Measurements from ENCODE around the gene RUFY2. TPM values are rescaled to one million over a fixed set of nuclear protein-coding genes. Genes with fewer than 3 reads are reported as not detected.

RUFY2 gene
- total RNA-seq, 1 donor: 35.5 TPM

DNA sequence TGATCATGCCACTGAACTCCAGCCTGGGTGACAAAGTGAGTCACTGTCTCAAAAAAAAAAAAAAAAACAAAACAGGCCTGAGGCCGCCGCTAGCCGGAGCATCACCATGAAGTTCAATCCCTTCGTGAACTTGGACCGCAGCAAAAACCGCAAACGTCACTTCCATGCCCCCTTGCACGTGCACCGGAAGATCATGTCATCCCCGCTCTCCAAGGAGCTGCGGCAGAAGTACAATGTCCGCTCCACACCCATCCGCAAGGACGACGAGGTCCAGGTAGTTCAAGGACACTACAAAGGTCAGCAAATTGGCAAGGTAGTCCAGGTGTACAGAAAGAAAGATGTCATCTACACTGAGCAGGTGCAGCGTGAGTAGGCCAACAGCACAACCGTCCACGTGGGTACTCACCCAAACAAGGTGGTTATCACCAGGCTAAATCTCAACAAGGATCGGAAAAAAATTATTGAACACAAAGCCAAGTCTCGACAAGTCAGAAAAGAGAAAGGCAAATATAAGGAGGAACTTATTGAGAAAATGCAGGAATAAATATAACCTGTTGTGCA lies 17.5 kb upstream of the RUFY2 start:
- H3K4me2 ChIP-seq (ENCODE audit: insufficient read depth, low read length): no peak overlapping the region
- TF ChIP-seq CTCF (IDR thresholded peaks at IDR 0.05; ENCODE audit: extremely low read depth, low read depth, low read length): no peak
- no peaks in the 10 kb centered on the region for H3K9me3 ChIP-seq (ENCODE audit: low read depth, low read length)
- peaks cover 8% of the 10 kb centered on the region for H3K36me3 ChIP-seq (ENCODE audit: insufficient read depth, low read length)
- H4K20me1 ChIP-seq (ENCODE audit: insufficient read depth, low read length): no peaks in the 10 kb centered on the region
- no peaks in the 10 kb centered on the region for H3K79me2 ChIP-seq (ENCODE audit: insufficient read depth, low read length)
- H3K4me1 ChIP-seq (ENCODE audit: insufficient read depth, low read length): no peaks in the 10 kb centered on the region
- no peaks in the 10 kb centered on the region for H3K27me3 ChIP-seq (ENCODE audit: insufficient read depth, low read length)
- H2AFZ ChIP-seq (ENCODE audit: low read length): no peak overlapping the region
- H3K4me3 ChIP-seq (ENCODE audit: insufficient read depth, low read length): no peak overlapping the region
- no peak overlapping the region for H3K27ac ChIP-seq (ENCODE audit: low read depth, low read length)
- no peak for DNase-seq (ENCODE audit: insufficient read length, low spot score, missing footprints)

- H3K27me3 ChIP-seq (ENCODE audit: insufficient read depth, low read length): no peaks in the 10 kb centered on the region
- H3K4me3 ChIP-seq (ENCODE audit: insufficient read depth, low read length): no peak overlapping the region
- no peaks in the 10 kb centered on the region for H3K79me2 ChIP-seq (ENCODE audit: insufficient read depth, low read length)
- H3K36me3 ChIP-seq (ENCODE audit: insufficient read depth, low read length): peaks cover 7% of the 10 kb centered on the region
- H2AFZ ChIP-seq (ENCODE audit: low read length): peak overlapping the region; percentile 72
- H3K4me1 ChIP-seq (ENCODE audit: insufficient read depth, low read length): no peaks in the 10 kb centered on the region
- DNase-seq (ENCODE audit: insufficient read length, low spot score, missing footprints): no peak
- no peaks in the 10 kb centered on the region for H4K20me1 ChIP-seq (ENCODE audit: insufficient read depth, low read length)
- H3K4me2 ChIP-seq (ENCODE audit: insufficient read depth, low read length): no peak overlapping the region
- TF ChIP-seq CTCF (IDR thresholded peaks at IDR 0.05; ENCODE audit: extremely low read depth, low read depth, low read length): no peak
- no peak overlapping the region for H3K27ac ChIP-seq (ENCODE audit: low read depth, low read length)
- no peaks in the 10 kb centered on the region for H3K9me3 ChIP-seq (ENCODE audit: low read depth, low read length)
Observed at GRCh38 chr10:68423522-68423921, 16.4 kb upstream of the RUFY2 start.

- Histone ChIP-seq H3K36me3 (ENCODE audit: insufficient read depth, low read length) (peaks cover 5% of the 10 kb centered on the region), H2AFZ (ENCODE audit: low read length) (no peak overlapping the region), H3K4me1 (ENCODE audit: insufficient read depth, low read length) (no peaks in the 10 kb centered on the region), H3K9me3 (ENCODE audit: low read depth, low read length) (no peaks in the 10 kb centered on the region), H3K4me2 (ENCODE audit: insufficient read depth, low read length) (no peak overlapping the region), H3K27ac (ENCODE audit: low read depth, low read length) (no peak overlapping the region), H3K79me2 (ENCODE audit: insufficient read depth, low read length) (no peaks in the 10 kb centered on the region), H3K4me3 (ENCODE audit: insufficient read depth, low read length) (no peak overlapping the region), H3K27me3 (ENCODE audit: insufficient read depth, low read length) (no peaks in the 10 kb centered on the region), H4K20me1 (ENCODE audit: insufficient read depth, low read length) (no peaks in the 10 kb centered on the region)
- DNase-seq (ENCODE audit: insufficient read length, low spot score, missing footprints): no peak
- TF ChIP-seq CTCF (IDR thresholded peaks at IDR 0.05; ENCODE audit: extremely low read depth, low read depth, low read length): no peak
Observed at GRCh38 chr10:68419376-68419775, 12.3 kb upstream of the RUFY2 start.

- no peak for TF ChIP-seq CTCF (IDR thresholded peaks at IDR 0.05; ENCODE audit: extremely low read depth, low read depth, low read length)
- Histone ChIP-seq H3K27me3 (ENCODE audit: insufficient read depth, low read length) (no peaks in the 10 kb centered on the region), H3K4me1 (ENCODE audit: insufficient read depth, low read length) (peaks cover 8% of the 10 kb centered on the region), H4K20me1 (ENCODE audit: insufficient read depth, low read length) (peaks cover 4% of the 10 kb centered on the region), H3K9me3 (ENCODE audit: low read depth, low read length) (no peaks in the 10 kb centered on the region), H3K36me3 (ENCODE audit: insufficient read depth, low read length) (no peaks in the 10 kb centered on the region), H3K4me3 (ENCODE audit: insufficient read depth, low read length) (no peak overlapping the region), H2AFZ (ENCODE audit: low read length) (no peak overlapping the region), H3K79me2 (ENCODE audit: insufficient read depth, low read length) (peaks cover 33% of the 10 kb centered on the region), H3K4me2 (ENCODE audit: insufficient read depth, low read length) (no peak overlapping the region), H3K27ac (ENCODE audit: low read depth, low read length) (no peak overlapping the region)
- DNase-seq (ENCODE audit: insufficient read length, low spot score, missing footprints): no peak
Observed at GRCh38 chr10:68408898-68409518, 1.9 kb upstream of the RUFY2 start.
